Trophoblast cell (in vitro differentiated cells and primary cell): ENCODE data around the gene MEX3D. TPM values are rescaled to one million over a fixed set of nuclear protein-coding genes. Genes with fewer than 3 reads are reported as not detected.

Source experiments
- DNase-seq, 2 donors: peaks; one replicate each; pipeline ENCODE4 v3.0.0-alpha.2; 2016
- H2AFZ ChIP-seq: 2 replicates; pipeline ENCODE4 v1.6.1; 2013; ENCODE audit warnings: low read length, moderate library complexity, mild to moderate bottlenecking; ENCODE audit not compliant: insufficient read depth, poor library complexity
- H2AK5ac ChIP-seq: 2 replicates; pipeline ENCODE4 v1.6.1; 2013; ENCODE audit warnings: mild to moderate bottlenecking, low read length
- H2BK120ac ChIP-seq: 2 replicates; pipeline ENCODE4 v1.6.1; 2013; ENCODE audit warnings: low read length, mild to moderate bottlenecking, moderate library complexity; ENCODE audit not compliant: insufficient read depth, poor library complexity
- H2BK12ac ChIP-seq: 2 replicates; pipeline ENCODE4 v1.6.1; 2013; ENCODE audit warnings: mild to moderate bottlenecking, low read length, moderate library complexity
- H2BK5ac ChIP-seq: 2 replicates; pipeline ENCODE4 v1.6.1; 2013; ENCODE audit warnings: low read length, low read depth, moderate library complexity, mild to moderate bottlenecking; ENCODE audit not compliant: poor library complexity
- H3K14ac ChIP-seq: 2 replicates; pipeline ENCODE4 v1.6.1; 2013; ENCODE audit warnings: mild to moderate bottlenecking, low read length
- H3K18ac ChIP-seq: 2 replicates; pipeline ENCODE4 v1.6.1; 2013; ENCODE audit warnings: mild to moderate bottlenecking, low read length
- H3K23ac ChIP-seq: 2 replicates; pipeline ENCODE4 v1.6.1; 2013; ENCODE audit warnings: low read length
- H3K27ac ChIP-seq: 2 replicates; pipeline ENCODE4 v1.5.1; 2013; ENCODE audit warnings: low read depth, mild to moderate bottlenecking, inconsistent platforms, low read length, moderate library complexity
- H3K27me3 ChIP-seq: 2 replicates; pipeline ENCODE4 v1.6.1; 2013; ENCODE audit warnings: inconsistent platforms, mild to moderate bottlenecking, low read length, moderate library complexity; ENCODE audit not compliant: insufficient read depth
- H3K36me3 ChIP-seq, 2 experiments: 1 replicate in 1 of 2; 2 replicates in 1 of 2; pipeline ENCODE4 v1.6.1; 2013; ENCODE audit warnings: low read length in 2 of 2, mild to moderate bottlenecking in 2 of 2, moderate library complexity in 1 of 2; ENCODE audit not compliant: insufficient read depth in 2 of 2, control insufficient read depth in 1 of 2
- H3K4ac ChIP-seq: 2 replicates; pipeline ENCODE4 v1.6.1; 2013; ENCODE audit warnings: low read depth, mild to moderate bottlenecking, low read length, moderate library complexity
- H3K4me1 ChIP-seq, 2 experiments: 1 replicate in 1 of 2; 2 replicates in 1 of 2; pipeline ENCODE4 v1.6.1; 2013; ENCODE audit warnings: low read length in 2 of 2, mild to moderate bottlenecking in 2 of 2, moderate library complexity in 1 of 2; ENCODE audit not compliant: insufficient read depth in 2 of 2, control insufficient read depth in 1 of 2
- H3K4me2 ChIP-seq: 2 replicates; pipeline ENCODE4 v1.6.1; 2013; ENCODE audit warnings: inconsistent platforms, mild to moderate bottlenecking, low read length, moderate library complexity
- H3K4me3 ChIP-seq: 2 replicates; pipeline ENCODE4 v1.5.1; 2013; ENCODE audit warnings: mild to moderate bottlenecking, low read depth, low read length, inconsistent platforms
- H3K79me1 ChIP-seq: one replicate; pipeline ENCODE4 v1.6.1; 2013; ENCODE audit warnings: low read length
- H3K79me2 ChIP-seq: 2 replicates; pipeline ENCODE4 v1.6.1; 2013; ENCODE audit warnings: low read length, mild to moderate bottlenecking; ENCODE audit not compliant: control insufficient read depth, insufficient read depth, poor library complexity
- H3K9ac ChIP-seq: 2 replicates; pipeline ENCODE4 v1.6.1; 2013; ENCODE audit warnings: mild to moderate bottlenecking, low read length
- H3K9me3 ChIP-seq: 2 replicates; pipeline ENCODE4 v1.6.1; 2013; ENCODE audit warnings: low read depth, mild to moderate bottlenecking, control low read depth, inconsistent platforms, low read length; ENCODE audit not compliant: insufficient read depth
- H4K12ac ChIP-seq: 2 replicates; pipeline ENCODE4 v1.6.1; 2013; ENCODE audit warnings: low read depth, mild to moderate bottlenecking, low read length, moderate library complexity
- H4K8ac ChIP-seq: 2 replicates; pipeline ENCODE4 v1.6.1; 2013; ENCODE audit warnings: low read depth, mild to moderate bottlenecking, low read length, moderate library complexity
- H4K91ac ChIP-seq: one replicate; pipeline ENCODE4 v1.6.1; 2013; ENCODE audit warnings: low read depth, mild to moderate bottlenecking, low read length, moderate library complexity
- WGBS: extraction: QIAGEN DNeasy Blood & Tissue Kit; methylation state at CpG from one replicate; pipeline ENCODE4 v1.1.7; 2013; ENCODE audit warnings: missing lambda C conversion rate; ENCODE audit not compliant: insufficient read length, insufficient coverage; ENCODE audit errors: extremely low coverage; 5-methylcytosine and 5-hydroxymethylcytosine counted together
- polyA plus RNA-seq: library from polyadenylated mRNA; stranded (reverse); fragments of 200-250 nt; gene quantifications from 2 replicates; pipeline ENCODE4 v1.2.3, GENCODE V29; 2013

The MEX3D gene
- 102 and 105 TPM in 2 replicates for polyA plus RNA-seq

DNA sequence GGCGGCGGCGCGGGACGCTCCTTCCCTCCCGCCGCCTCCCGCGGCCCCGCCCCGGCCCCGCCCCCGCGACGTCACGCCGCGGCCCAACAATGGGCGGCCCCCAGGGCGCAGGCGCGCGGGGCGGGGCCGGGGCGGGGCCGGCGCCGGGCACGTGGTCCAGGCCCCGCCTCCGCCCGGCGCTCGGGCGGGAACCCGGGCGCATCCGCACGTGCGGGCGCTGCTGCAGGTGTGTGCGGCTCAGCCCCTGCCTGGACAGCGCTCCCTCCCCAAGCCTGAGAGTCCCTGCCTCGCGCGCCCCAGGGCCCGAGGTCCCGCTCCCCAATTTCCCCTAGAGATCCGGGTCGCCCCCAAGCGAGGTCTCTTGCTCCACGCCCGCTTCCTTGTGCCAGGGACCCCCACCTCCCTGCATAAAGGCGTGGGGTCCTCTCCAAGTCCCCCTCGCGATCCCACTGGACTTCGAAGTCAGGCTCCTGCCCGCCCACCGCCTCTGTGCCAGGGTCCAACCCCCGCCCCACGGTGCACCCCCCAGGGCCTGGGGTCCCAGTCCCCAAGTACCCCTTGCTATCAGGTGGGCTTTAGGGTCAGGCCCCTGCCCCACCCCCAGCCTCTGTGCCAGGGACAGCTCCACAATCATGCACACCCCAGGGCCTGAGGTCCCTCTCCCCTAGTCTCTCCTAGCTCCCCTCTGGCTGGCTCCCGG lies at the start of gene MEX3D:
Gene MEX3D (minus strand): TSS at position 6 of the 700 bp plus-strand sequence. CDS start 267 bp downstream, outside the sequence.
- H3K79me1 ChIP-seq: peaks cover 17% of the 10 kb centered on the region
- H3K4me2 ChIP-seq: peak within 1 kb of the TSS; percentile 59
- H2BK5ac ChIP-seq: peak within 1 kb of the TSS; percentile 82
- peaks cover 2% of the 10 kb centered on the region for H3K27me3 ChIP-seq
- H3K4me3 ChIP-seq: peak within 1 kb of the TSS; percentile 99
- peaks cover 10 to 11% of the 10 kb centered on the region in 2 experiments for H3K4me1 ChIP-seq
- H2AFZ ChIP-seq: peak within 1 kb of the TSS; percentile 71
- peaks cover 3% of the 10 kb centered on the region for H3K9me3 ChIP-seq
- H4K12ac ChIP-seq: peak within 1 kb of the TSS; percentile 96
- peak within 1 kb of the TSS; percentile 91 for H2BK120ac ChIP-seq
- peak within 1 kb of the TSS; percentile 99 for H3K18ac ChIP-seq
- peak within 1 kb of the TSS; percentile 52 for H3K27ac ChIP-seq
- H3K14ac ChIP-seq: peak within 1 kb of the TSS; percentile 98
- H2BK12ac ChIP-seq: no peak within 1 kb of the TSS
- peak within 1 kb of the TSS; percentile 100 for H2AK5ac ChIP-seq
- peak within 1 kb of the TSS; percentile 94 for H4K8ac ChIP-seq
- peak within 1 kb of the TSS; percentile 100 for H3K4ac ChIP-seq
- peaks cover 34% of the 10 kb centered on the region for H3K79me2 ChIP-seq
- H3K9ac ChIP-seq: peak within 1 kb of the TSS; percentile 99
- peaks cover 18 to 24% of the 10 kb centered on the region in 2 experiments for H3K36me3 ChIP-seq
- peak; percentile 59 to 89 for DNase-seq
- peak within 1 kb of the TSS; percentile 99 for H4K91ac ChIP-seq
- WGBS: no CpG with 5 or more reads among the region's 63 CpGs
- no peak within 1 kb of the TSS for H3K23ac ChIP-seq

DNA sequence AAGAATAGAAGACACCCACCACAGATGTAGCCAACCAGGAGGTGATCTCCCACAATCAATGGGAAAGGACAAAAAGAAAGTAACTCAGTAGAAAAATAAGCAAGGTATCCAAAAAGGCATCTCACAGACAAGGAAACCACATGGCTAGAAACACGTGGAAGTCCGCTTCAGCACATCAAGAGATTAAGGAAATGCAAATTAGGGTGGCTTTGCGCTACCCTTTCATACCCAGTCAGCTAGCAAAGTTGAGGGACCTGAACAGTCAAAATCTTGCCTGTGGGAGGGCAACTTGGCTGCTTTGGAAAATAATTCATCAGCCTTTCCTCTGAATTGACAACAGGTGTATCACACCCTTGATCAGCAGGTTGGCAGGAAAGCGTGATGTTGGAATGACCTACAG lies 48.8 kb upstream of the MEX3D start:
- Histone ChIP-seq H3K9ac (no peak overlapping the region), H3K4me3 (no peak overlapping the region), H3K79me2 (no peaks in the 10 kb centered on the region), H2AK5ac (no peak overlapping the region), H3K9me3 (peaks cover 4% of the 10 kb centered on the region), H3K79me1 (no peaks in the 10 kb centered on the region), H4K91ac (no peak overlapping the region), H4K12ac (no peak overlapping the region), H4K8ac (no peak overlapping the region), H2AFZ (no peak overlapping the region), H3K4me2 (no peak overlapping the region), H3K4ac (no peak overlapping the region), H3K27ac (no peak overlapping the region), H3K4me1 (no peaks in the 10 kb centered on the region), H3K18ac (no peak overlapping the region), H2BK12ac (no peak overlapping the region), H3K14ac (no peak overlapping the region), H2BK5ac (no peak overlapping the region), H3K36me3 (peaks cover 90 to 92% of the 10 kb centered on the region in 2 experiments), H2BK120ac (no peak overlapping the region), H3K27me3 (no peaks in the 10 kb centered on the region), H3K23ac (no peak overlapping the region)
- DNase-seq: no peak
- no CpG with 5 or more reads among the region's 4 CpGs for WGBS

DNA sequence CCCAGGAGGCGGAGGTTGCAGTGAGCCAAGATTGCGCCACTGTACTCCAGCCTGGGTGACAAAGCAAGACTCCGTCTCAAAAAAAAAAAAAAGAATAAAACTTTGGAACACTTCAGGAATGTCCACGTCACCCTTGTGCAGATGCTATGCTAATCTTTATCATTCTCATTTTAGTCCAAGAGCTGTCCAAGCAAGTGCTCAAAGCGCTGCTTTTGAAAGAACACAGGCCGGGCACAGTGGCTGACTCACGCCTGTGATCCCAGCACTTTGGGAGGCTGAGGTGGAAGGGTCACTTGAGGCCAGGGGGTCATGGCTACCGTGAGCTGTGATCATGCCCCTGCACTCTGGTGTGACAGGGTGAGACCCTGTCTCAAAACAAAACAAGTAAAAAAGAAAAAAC lies 48.3 kb upstream of the MEX3D start:
- Histone ChIP-seq H2AK5ac (no peak overlapping the region), H4K8ac (no peak overlapping the region), H3K36me3 (peaks cover 90 to 92% of the 10 kb centered on the region in 2 experiments), H4K91ac (no peak overlapping the region), H3K4me3 (no peak overlapping the region), H3K14ac (no peak overlapping the region), H2BK120ac (no peak overlapping the region), H3K9ac (no peak overlapping the region), H2AFZ (no peak overlapping the region), H2BK12ac (no peak overlapping the region), H3K4ac (no peak overlapping the region), H2BK5ac (no peak overlapping the region), H3K4me1 (no peaks in the 10 kb centered on the region), H3K23ac (no peak overlapping the region), H3K79me2 (no peaks in the 10 kb centered on the region), H3K27me3 (no peaks in the 10 kb centered on the region), H3K27ac (no peak overlapping the region), H3K79me1 (no peaks in the 10 kb centered on the region), H3K4me2 (no peak overlapping the region), H3K18ac (no peak overlapping the region), H4K12ac (no peak overlapping the region), H3K9me3 (peaks cover 4% of the 10 kb centered on the region)
- no CpG with 5 or more reads among the region's 8 CpGs for WGBS
- DNase-seq: peak; percentile 89 to 94

DNA sequence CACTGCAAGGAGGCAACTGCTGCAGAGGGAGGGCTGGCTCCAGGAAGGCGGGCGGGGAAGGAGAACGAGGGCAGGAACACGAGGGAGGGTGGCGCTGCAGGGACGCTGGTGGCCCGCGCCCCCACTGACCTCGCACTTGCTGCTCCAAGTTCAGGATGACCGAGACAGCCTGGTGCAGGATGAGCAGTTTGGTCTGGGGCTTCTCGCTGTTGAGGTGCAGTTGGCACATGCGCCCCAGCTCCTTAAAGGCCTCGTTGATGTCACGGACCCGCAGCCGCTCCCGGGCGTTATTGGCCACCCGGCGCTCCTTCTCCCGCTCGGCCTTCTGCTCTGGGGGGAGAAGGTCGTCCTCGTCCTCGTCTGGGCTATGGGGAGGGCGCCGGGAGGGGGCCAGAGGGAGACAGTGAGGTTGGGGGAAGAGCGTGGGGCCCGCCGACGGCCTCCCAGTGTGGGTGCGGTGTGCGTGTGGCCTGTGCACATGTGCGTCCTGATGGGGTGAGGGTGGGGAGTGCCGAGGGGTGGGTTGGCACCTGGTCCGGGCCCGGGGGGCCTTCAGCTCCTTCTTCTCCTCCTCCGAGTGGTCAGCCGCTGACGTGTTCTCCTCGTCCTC lies 47.1 kb upstream of the MEX3D start:
- H3K18ac ChIP-seq: no peak overlapping the region
- H4K12ac ChIP-seq: no peak overlapping the region
- no peak overlapping the region for H3K4me2 ChIP-seq
- H3K4me3 ChIP-seq: no peak overlapping the region
- no peak overlapping the region for H2AK5ac ChIP-seq
- H3K79me2 ChIP-seq: no peaks in the 10 kb centered on the region
- no CpG with 5 or more reads among the region's 41 CpGs for WGBS
- no peaks in the 10 kb centered on the region for H3K27me3 ChIP-seq
- H3K23ac ChIP-seq: no peak overlapping the region
- peaks cover 86 to 89% of the 10 kb centered on the region in 2 experiments for H3K36me3 ChIP-seq
- no peak overlapping the region for H2AFZ ChIP-seq
- no peak overlapping the region for H4K8ac ChIP-seq
- H3K79me1 ChIP-seq: no peaks in the 10 kb centered on the region
- no peak overlapping the region for H2BK120ac ChIP-seq
- no peak overlapping the region for H3K27ac ChIP-seq
- H3K14ac ChIP-seq: no peak overlapping the region
- no peaks in the 10 kb centered on the region for H3K4me1 ChIP-seq
- H3K9ac ChIP-seq: no peak overlapping the region
- H3K4ac ChIP-seq: no peak overlapping the region
- no peak overlapping the region for H2BK12ac ChIP-seq
- DNase-seq: no peak
- H2BK5ac ChIP-seq: no peak overlapping the region
- peaks cover 4% of the 10 kb centered on the region for H3K9me3 ChIP-seq
- no peak overlapping the region for H4K91ac ChIP-seq
